K562 (cell line): ENCODE measurements around the gene USP37. TPM values are rescaled to one million over a fixed set of nuclear protein-coding genes. Genes with fewer than 3 reads are reported as not detected.

Source experiments
- CBFB ChIP-seq: sonication (generic); formaldehyde crosslinking; IDR thresholded peaks from 2 replicates; pipeline ENCODE4 v1.4.0; 2020; ENCODE audit warnings: mild to moderate bottlenecking, missing genetic modification reagents
- CC2D1A ChIP-seq: fragments of 450-650 bp; IDR thresholded peaks from 2 replicates; pipeline ENCODE4 v1.6.1; 2017; ENCODE audit warnings: mild to moderate bottlenecking
- CSDE1 ChIP-seq, 2 experiments: fragments of 450-650 bp; IDR thresholded peaks; 2 replicates each; pipeline ENCODE4 v1.6.1; 2016; ENCODE audit warnings: mild to moderate bottlenecking in 1 of 2
- DACH1 ChIP-seq: fragments of 450-650 bp; IDR thresholded peaks from 2 replicates; pipeline ENCODE4 v1.6.1; 2018; ENCODE audit not compliant: partially characterized antibody
- E2F3 ChIP-seq: fragments of 250-450 bp; sonication (Bioruptor Pico); IDR thresholded peaks from 2 replicates; pipeline ENCODE4 v1.4.0; 2020; ENCODE audit warnings: mild to moderate bottlenecking
- FOXK1 ChIP-seq: sonication (generic); formaldehyde crosslinking; IDR thresholded peaks from 2 replicates; pipeline ENCODE4 v1.8.0; 2022; ENCODE audit warnings: missing genetic modification reagents, mild to moderate bottlenecking, borderline replicate concordance
- NONO ChIP-seq, 2 experiments: fragments of 200-400 bp in 1 of 2; fragments of 450-650 bp in 1 of 2; formaldehyde crosslinking in 1 of 2; IDR thresholded peaks; 2 replicates each; pipeline ENCODE4 v1.6.1; 2017; ENCODE audit warnings: low read depth in 2 of 2, mild to moderate bottlenecking in 2 of 2, moderate library complexity in 2 of 2, low read length in 1 of 2
- NR2C2 ChIP-seq, 2 experiments: fragments of 200-800 bp in 1 of 2; sonication (Bioruptor generic) in 1 of 2; sonication (generic) in 1 of 2; formaldehyde crosslinking in 1 of 2; IDR thresholded peaks; 2 replicates each; pipeline versions ENCODE4 v1.6.1 to v1.8.0; 2016 to 2022; ENCODE audit warnings: mild to moderate bottlenecking in 1 of 2, missing compliant biosample characterization in 1 of 2, missing genetic modification characterization in 1 of 2, missing genetic modification reagents in 1 of 2
- RBFOX2 ChIP-seq: fragments of 200-400 bp; formaldehyde crosslinking; IDR thresholded peaks from 2 replicates; pipeline ENCODE4 v1.6.1; 2017; ENCODE audit warnings: low read depth, mild to moderate bottlenecking, low read length, moderate library complexity
- SMAD2 ChIP-seq: fragments of 150-350 bp; IDR thresholded peaks from 2 replicates; pipeline ENCODE4 v1.6.1; 2014; ENCODE audit warnings: low read depth, mild to moderate bottlenecking, low read length
- SRF ChIP-seq, 2 experiments: fragments of 250-450, 450-650 bp in 1 of 2; sonication (Bioruptor Pico) in 1 of 2; sonication (generic) in 1 of 2; formaldehyde crosslinking; IDR thresholded peaks; 2 replicates each; pipeline versions ENCODE4 v1.5.0 to v1.5.1; 2020 to 2022; ENCODE audit warnings: mild to moderate bottlenecking in 1 of 2, missing genetic modification reagents in 1 of 2
- TAF1 ChIP-seq: IDR thresholded peaks from 2 replicates; pipeline ENCODE4 v1.6.1; 2011; ENCODE audit warnings: mild to moderate bottlenecking, low read length, moderate library complexity; ENCODE audit not compliant: insufficient read depth, control insufficient read depth, severe bottlenecking; ENCODE audit errors: extremely low read depth
- TCFL5 ChIP-seq: fragments of 250-450 bp; sonication (Bioruptor Pico); conservative IDR thresholded peaks from 2 replicates; pipeline ENCODE4 v1.6.1; 2021; ENCODE audit warnings: mild to moderate bottlenecking, moderate library complexity, matching md5 sums
- TEAD2 ChIP-seq: fragments of 450-650 bp; IDR thresholded peaks from 2 replicates; pipeline ENCODE4 v1.6.1; 2016; ENCODE audit warnings: missing genetic modification characterization, control low read depth, missing compliant biosample characterization
- TGIF2 ChIP-seq: sonication (generic); formaldehyde crosslinking; IDR thresholded peaks from 2 replicates; pipeline ENCODE4 v1.8.1; 2022; ENCODE audit warnings: mild to moderate bottlenecking, missing genetic modification reagents, moderate library complexity
- ZBTB5 ChIP-seq: fragments of 450-650 bp; IDR thresholded peaks from 2 replicates; pipeline ENCODE4 v1.6.1; 2017; ENCODE audit warnings: antibody characterized with exemption
- ZC3H4 ChIP-seq: sonication (generic); formaldehyde crosslinking; IDR thresholded peaks from 2 replicates; pipeline ENCODE4 v1.9.0; 2021; ENCODE audit warnings: missing genetic modification reagents, borderline replicate concordance
- ZNF175 ChIP-seq: fragments of 200-800 bp; sonication (Bioruptor generic); IDR thresholded peaks from 2 replicates; pipeline ENCODE4 v1.6.1; 2016; ENCODE audit warnings: low read depth, mild to moderate bottlenecking, missing genetic modification characterization, missing compliant biosample characterization
- ZNF24 ChIP-seq: fragments of 450-650 bp; IDR thresholded peaks from 2 replicates; pipeline ENCODE4 v1.6.1; 2016
- ZNF696 ChIP-seq: fragments of 250-450 bp; sonication (Bioruptor Pico); conservative IDR thresholded peaks from 2 replicates; pipeline ENCODE4 v1.4.0; 2020; ENCODE audit warnings: mild to moderate bottlenecking, moderate library complexity
- polyA plus RNA-seq, 8 experiments: library from polyadenylated mRNA; depleted of rRNA in 4 of 8; stranded (reverse) in 5 of 8; unstranded in 3 of 8; fragments of >200 nt; fragmentation: Nextera tagmentation in 2 of 8; fragmentation: Illumina TruSeq in 1 of 8; extraction: Ambion mirVana in 2 of 8; extraction: Trizol in 1 of 8; gene quantifications; 2 replicates each; pipeline versions ENCODE4 v1.2.1 to v1.2.3, GENCODE V29; 2011 to 2014; ENCODE audit warnings: inconsistent platforms in 1 of 8, missing spikeins in 1 of 8
- total RNA-seq, 7 experiments: library from RNA; depleted of rRNA in 6 of 7; stranded (reverse); fragments of >200 nt in 6 of 7; fragmentation: Illumina TruSeq in 2 of 7; extraction: Trizol in 2 of 7; gene quantifications; 2 replicates each; pipeline versions ENCODE4 v1.2.1 to v1.2.3, GENCODE V29; 2011 to 2021; ENCODE audit warnings: low replicate concordance in 1 of 7
- TF ChIP-seq, protein P1 (sequence below), 2 experiments: IDR thresholded peaks; 2 replicates each; pipeline ENCODE4 v1.6.1; 2011; ENCODE audit warnings: borderline replicate concordance in 1 of 2, control low read depth in 1 of 2, low read depth in 1 of 2, low read length in 1 of 2, mild to moderate bottlenecking in 1 of 2, mixed read lengths in 1 of 2, moderate library complexity in 1 of 2; ENCODE audit not compliant: insufficient read depth in 1 of 2, insufficient read length in 1 of 2, poor library complexity in 1 of 2, severe bottlenecking in 1 of 2; ENCODE audit errors: extremely low read depth in 1 of 2

Gene USP37
- total and polyA plus RNA-seq, 9 of the 15 experiments (the other 6 are each of a cell fraction or from before 2014, with no cell fraction given), result 2.0 to 14.2 (median 8.5) TPM

DNA sequence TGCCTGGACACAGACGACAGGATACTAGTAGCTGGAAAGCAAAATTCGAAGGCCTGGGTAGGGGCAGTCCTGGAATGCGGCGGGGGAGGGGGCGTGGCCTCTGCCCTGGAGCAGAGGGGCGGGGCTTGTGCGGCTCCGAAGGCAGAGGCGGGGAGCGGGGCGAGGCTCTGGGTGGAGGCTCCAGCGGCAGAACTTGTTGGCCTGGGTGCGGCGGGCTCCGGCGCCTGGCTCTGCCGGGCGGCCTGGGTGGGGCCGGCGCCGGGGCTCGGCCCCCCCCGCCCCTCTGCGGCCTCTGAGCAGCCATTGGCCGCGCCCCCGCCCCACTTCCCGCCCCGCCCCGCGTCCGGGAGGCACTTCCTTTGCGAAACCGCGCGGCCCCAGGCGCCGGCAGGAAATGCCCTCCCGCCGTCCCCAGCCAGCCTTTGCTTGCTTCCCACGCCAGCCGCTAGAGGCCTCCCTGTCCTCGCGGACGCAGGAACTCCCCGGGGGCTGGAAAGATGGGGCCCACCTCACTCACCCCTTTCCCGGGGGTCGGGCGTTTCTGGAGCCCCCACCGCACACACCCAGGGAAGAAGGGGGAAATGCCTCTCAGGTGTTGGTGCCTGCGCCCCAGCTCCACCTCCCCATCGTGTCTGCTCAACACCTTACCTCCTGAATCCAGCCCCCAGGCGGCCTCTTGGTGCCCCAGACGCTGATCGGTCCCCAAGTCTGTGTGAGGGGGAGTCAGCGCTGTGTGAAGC lies 161.8 kb downstream of the USP37 start (continued):
- TF ChIP-seq RBFOX2, result peak; percentile 73
- TF ChIP-seq, protein P1, sequence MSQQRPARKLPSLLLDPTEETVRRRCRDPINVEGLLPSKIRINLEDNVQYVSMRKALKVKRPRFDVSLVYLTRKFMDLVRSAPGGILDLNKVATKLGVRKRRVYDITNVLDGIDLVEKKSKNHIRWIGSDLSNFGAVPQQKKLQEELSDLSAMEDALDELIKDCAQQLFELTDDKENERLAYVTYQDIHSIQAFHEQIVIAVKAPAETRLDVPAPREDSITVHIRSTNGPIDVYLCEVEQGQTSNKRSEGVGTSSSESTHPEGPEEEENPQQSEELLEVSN (IDR thresholded peaks at IDR 0.05; ENCODE audit: borderline replicate concordance in 1 of 2, extremely low read depth in 1 of 2, insufficient read depth in 1 of 2, insufficient read length in 1 of 2, low read depth in 1 of 2, low read length in 1 of 2, poor library complexity in 1 of 2, severe bottlenecking in 1 of 2), result peak in 1 of 2 experiments; percentile 4
- no peak for TF ChIP-seq DACH1
- TF ChIP-seq SRF (CRISPR knock-in tag; IDR thresholded peaks at IDR 0.05), result no peak
- 0 out of 2 replicates have a peak, but pooled peaks have one; percentile 42 for TF ChIP-seq ZNF696
- TF ChIP-seq TEAD2 (tag), result 0 out of 2 replicates have a peak, but pooled peaks have one; percentile 37
- peak; percentile 40; the same call in 1 of the 2 replicates for TF ChIP-seq E2F3 (CRISPR knock-in tag)
- no peak for TF ChIP-seq CBFB (CRISPR knock-in tag)
- peak in 1 of 2 experiments; percentile 62; a peak in 1 of 4 replicates for TF ChIP-seq NONO (IDR thresholded peaks at IDR 0.05; ENCODE audit: low read depth in 2 of 2, low read length in 1 of 2)
- no peak for TF ChIP-seq ZNF175 (CRISPR knock-in tag)
- TF ChIP-seq CC2D1A, result 0 out of 2 replicates have a peak, but pooled peaks have one; percentile 35
- no peak for TF ChIP-seq TGIF2 (CRISPR knock-in tag)
- TF ChIP-seq ZBTB5, result no peak
- TF ChIP-seq FOXK1 (CRISPR knock-in tag), result no peak
- TF ChIP-seq CSDE1 (IDR thresholded peaks at IDR 0.05), result no peak
- TF ChIP-seq TAF1, result peak; percentile 32
- 0 out of 2 replicates have a peak, but pooled peaks have one; percentile 20 for TF ChIP-seq NR2C2 (CRISPR knock-in tag; IDR thresholded peaks at IDR 0.05)
- TF ChIP-seq NR2C2 (tag; IDR thresholded peaks at IDR 0.05), result no peak
- no peak for TF ChIP-seq ZC3H4 (CRISPR knock-in tag)
- TF ChIP-seq ZNF24, result no peak
- no peak for TF ChIP-seq SMAD2
- TF ChIP-seq TCFL5 (CRISPR knock-in tag), result no peak
